GM18502 (cell line): ENCODE measurements around the gene PLCD4.

ENCODE experiments used
- ATAC-seq: cut with Tn5 transposase; IDR thresholded peaks from one replicate; pipeline ENCODE4 v1.9.1; 2021; ENCODE audit warnings: mild to moderate bottlenecking; ENCODE audit not compliant: unreplicated experiment, poor library complexity

The PLCD4 gene

DNA sequence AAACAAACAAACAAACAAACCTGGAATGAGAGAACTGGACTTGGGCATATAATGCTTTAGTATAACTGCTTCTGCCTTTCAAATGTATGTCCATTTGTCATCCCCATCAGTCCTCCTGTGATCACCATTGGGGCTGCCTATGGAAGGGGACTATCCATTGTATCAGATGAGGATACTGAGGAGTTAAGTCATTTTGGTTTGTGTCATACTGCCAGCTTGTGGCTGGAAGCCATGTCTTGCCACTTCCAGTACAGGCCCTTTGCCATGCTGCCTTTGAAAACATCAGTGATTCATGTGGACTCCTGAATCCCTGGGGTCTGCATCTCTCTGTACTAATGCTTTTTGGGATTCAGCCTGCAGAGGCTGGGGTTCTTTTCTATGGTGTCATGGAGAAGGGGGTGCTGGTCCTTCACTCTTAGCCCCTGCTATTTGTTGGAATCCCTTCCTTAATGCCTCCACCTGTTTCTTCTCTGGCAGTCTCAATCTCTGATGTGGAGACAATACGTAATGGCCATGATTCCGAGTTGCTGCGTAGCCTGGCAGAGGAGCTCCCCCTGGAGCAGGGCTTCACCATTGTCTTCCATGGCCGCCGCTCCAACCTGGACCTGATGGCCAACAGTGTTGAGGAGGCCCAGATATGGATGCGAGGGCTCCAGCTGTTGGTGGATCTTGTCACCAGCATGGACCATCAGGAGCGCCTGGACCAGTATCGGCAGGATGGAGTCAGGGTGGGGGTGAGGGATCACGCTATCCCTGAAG is 10.6 kb downstream of the PLCD4 start:
- no peak for ATAC-seq

DNA sequence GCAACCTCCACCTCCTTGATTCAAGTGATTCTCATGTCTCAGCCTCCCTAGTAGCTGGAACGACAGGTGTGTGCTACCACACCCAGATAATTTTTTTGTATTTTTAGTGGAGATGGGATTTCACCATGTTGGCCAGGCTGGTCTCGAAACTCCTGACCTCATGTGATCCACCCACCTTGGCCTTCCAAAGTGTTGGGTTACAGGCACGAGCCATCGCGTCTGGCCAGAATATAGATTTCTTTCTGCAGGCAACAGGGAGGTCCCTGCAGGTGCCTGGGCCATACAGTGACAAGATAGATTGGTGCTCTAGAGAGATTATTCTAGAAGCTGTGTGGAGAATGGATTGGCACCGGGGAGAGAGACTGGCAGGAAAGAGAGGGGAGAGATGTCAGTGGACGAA is 13.3 kb downstream of the PLCD4 start:
- ATAC-seq, result no peak

DNA sequence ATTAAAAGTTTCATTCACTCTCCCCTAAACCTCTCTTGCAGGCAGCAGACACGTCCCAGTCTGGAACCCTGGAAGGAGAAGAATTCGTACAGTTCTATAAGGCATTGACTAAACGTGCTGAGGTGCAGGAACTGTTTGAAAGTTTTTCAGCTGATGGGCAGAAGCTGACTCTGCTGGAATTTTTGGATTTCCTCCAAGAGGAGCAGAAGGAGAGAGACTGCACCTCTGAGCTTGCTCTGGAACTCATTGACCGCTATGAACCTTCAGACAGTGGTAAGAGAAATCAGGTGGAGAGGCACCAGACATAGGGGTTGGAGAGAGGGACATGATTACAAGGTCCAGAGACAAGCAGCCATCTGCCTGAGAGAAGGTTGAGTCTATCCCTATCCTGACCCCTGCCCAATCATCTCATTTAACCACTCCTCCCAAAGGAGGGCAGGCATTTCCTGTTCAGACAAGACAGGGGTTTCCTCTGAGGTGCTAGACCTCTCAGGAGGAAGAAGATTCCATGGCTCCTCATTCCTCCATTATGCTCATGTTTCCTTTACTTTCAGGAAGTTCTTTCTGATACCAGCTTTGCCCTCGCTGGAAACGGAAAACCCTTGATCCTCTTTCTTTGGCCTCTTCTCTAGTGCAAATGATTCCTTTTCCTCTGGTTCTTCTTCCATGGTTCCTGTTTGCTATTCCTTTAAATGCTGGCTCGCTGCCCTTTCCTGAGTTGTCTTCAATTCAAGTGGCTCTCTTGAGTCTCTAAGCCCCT is 15.1 kb downstream of the PLCD4 start:
- no peak for ATAC-seq

DNA sequence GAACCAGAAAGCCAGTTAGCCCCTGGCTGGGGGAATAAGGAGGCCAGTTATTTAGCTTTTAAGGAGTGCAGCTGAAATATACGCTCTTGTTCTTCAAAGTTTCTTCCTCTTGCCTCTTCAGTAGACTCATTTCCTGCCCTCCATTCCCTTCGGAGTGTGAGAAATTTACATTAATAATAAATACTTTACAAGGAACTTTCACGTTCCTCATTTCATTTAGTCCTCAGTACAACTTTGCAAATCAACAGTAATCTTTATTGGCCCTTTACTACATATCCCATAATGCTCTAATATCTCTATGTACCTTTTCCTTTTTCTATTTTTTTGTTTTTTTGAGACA is 15.6 kb downstream of the PLCD4 start:
- ATAC-seq, result no peak

DNA sequence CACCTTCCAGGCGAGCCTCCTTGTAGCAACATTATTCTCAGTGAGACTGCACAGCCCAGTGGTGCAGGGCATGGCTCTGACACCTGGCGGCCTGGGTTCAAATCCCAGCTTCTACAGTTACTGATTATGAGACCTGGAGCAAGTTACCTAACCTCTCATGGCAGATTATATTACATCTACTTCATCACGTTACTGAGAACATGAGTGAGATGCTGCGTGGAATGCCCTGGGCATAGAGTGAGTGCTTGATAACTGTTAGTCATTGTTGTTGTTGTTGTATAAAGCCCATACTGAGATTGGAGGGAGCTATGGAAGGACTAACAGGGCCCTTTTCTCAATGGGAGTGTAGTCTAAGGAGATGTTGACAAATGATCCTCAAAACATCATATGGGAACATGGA is 18.7 kb downstream of the PLCD4 start:
- ATAC-seq, result no peak

DNA sequence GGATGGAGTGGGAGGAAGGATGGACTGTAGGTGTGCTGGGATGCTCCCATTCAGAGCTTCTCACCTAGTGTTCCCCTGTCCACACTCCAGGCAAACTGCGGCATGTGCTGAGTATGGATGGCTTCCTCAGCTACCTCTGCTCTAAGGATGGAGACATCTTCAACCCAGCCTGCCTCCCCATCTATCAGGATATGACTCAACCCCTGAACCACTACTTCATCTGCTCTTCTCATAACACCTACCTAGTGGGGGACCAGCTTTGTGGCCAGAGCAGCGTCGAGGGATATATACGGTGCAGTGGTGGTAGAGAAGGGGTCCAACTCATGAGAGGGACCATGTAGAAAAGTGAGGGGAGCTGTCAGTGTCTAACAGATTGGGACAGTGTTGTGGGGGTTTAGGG is 20.2 kb downstream of the PLCD4 start:
- ATAC-seq, result no peak

DNA sequence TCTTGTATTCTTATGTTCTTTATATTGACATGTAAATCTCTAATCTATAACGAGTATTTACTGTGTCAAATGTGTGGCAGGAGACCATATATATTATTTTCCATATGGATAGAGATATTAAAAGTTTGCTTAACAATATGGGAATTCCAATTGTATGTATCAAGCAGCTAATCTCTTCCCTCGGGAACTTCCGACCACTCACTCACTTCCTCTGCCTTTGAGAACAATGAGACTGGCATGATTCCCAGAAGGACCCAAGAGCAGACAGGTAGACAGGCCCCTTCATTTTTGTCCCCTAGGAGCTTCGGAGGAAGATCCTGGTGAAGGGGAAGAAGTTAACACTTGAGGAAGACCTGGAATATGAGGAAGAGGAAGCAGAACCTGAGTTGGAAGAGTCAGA is 24.1 kb downstream of the PLCD4 start:
- no peak for ATAC-seq

DNA sequence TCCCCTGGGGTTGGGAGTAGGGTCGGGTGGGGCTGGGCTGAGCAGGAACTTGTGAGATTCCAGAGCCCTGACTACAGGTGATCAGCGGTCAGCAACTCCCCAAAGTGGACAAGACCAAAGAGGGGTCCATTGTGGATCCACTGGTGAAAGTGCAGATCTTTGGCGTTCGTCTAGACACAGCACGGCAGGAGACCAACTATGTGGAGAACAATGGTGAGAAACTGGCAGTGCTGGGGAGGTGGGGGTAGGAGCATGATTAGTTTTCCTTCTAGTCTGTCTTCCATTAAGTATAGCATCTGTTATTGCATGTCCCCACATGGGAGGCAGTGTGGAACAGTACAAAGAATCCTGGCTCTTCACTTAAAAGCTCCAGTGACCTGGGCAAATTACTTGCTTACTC is 28.0 kb downstream of the PLCD4 start:
- no peak for ATAC-seq

DNA sequence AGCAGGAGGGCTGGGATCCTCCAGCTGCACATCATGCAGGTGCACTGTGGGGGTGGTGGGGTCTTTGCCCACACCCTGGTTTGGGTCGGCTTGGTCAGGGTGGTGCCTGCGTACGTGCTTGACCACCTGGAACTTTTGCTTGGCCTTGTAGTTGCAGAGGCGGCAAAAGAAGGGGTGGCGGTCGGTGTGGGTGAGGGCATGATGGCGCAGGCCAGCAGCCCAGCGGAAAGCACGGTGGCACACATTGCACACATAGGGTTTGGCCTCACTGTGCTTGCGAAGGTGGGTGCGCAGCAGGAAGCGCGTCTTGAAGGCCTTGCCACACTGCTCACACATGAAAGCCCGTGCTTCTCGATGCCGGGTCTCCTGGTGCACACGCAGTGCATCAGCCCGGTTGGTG is 30.7 kb downstream of the PLCD4 start:
- ATAC-seq, result no peak

DNA sequence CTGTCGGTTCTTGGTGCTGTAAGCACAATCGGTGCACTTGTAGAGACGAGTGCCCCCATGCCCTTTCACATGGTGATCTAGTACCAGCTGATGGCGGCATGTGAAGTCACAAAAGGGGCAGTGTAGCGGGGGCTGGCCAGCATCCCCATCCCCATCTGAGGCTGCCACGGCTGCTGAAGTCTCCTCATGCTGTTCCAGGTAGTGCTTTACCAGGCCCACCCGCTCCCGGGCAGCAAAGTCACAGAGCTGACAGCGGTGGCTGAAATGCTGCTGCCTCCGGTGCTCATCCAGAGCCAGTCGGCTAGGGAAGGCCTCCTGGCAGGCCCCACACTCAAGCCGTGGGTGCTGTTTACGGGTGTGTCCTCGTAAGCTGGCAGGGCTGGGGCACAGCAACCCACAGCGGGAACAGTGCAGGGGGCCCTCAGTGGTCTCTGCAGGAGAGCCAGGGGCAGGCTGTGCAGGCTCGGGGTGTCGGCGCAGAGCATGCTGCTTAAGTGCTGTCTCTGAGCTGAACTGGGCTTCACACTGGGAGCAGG is 34.5 kb downstream of the PLCD4 start:
- ATAC-seq, result no peak

DNA sequence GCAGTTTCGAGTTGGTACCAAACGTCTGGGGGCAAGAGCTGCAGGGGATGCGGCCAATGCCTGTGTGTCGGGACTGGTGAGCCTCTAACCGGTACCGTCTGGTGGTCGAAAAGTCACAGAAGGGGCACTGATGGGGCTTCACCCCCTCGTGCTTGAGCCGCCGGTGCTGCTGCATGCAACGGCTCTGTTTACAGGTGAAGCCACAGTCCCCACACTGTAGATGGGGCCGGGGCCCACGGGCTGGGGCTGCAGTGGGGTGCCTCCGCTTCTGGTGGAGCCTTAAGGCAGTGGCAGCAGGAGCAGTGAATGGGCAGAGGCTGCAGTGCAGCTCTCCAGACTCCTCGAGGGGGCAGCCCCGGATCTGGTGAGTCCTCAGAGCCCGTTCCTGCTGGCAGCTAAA is 35.1 kb downstream of the PLCD4 start:
- no peak for ATAC-seq

DNA sequence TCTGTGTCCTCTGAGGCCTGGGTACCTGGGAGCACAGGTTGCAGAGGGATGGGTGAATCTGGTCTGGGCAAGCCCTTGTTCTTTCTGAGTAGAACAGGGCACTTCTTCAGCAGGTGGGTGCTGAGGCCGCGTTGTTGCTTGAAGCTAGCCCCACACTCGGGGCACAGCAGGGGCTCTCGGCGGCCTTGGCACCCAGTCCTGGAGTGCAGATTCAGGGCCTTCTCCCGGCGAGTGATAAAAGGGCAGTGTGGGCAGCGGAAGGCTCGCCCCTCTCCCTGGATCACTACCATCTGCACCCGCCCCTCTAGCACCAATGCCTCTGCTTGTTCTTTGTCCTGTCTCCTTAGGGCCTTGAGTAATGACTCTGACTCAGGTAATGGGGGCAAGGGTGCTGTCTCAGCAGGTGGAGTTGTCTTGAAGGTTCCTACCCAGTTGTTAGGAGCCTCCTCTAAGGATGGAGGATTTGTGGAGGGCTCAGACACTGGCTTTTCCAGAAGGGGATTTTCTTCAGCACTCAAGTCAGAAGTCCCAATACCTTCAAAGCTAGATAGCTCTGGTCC is 36.1 kb downstream of the PLCD4 start:
- no peak for ATAC-seq

DNA sequence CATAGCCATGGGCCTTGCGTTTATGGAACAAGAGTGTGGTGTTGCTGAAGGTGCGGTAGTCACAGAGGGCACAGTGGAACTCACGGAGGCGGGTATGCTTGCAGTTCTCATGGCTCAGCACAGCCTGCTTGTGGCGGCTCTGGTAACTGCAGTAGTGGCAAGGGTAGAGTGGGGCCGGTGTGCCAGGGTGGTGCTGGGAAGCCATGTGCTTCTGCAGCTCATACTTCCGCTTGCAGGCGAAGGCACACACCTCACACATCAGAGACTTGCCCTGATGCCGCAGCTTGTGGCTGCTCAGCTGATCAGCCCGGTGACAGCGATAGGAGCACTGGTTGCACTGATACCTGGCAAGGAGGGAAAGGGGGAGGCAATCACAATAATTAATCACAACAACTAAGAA is 37.0 kb downstream of the PLCD4 start:
- ATAC-seq, result no peak

DNA sequence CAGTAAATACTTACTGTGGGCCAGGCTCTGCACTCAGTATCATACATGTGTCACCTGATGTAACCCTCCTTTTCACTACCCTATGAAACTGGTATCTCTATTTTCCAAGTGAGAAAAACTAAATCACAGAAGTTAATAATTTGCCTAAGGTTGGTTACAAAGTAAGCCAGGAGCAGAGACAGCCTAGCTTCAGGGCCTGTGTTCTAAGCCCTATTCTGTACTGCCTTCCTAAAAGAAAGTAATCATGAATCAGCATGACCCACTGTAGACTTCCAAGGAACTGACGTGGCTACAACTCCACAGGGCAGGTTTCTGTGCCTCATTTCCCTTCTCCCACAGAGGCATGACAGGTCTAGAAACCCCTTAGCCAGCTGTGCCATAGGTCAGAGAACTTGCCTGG is 37.4 kb downstream of the PLCD4 start:
- no peak for ATAC-seq

DNA sequence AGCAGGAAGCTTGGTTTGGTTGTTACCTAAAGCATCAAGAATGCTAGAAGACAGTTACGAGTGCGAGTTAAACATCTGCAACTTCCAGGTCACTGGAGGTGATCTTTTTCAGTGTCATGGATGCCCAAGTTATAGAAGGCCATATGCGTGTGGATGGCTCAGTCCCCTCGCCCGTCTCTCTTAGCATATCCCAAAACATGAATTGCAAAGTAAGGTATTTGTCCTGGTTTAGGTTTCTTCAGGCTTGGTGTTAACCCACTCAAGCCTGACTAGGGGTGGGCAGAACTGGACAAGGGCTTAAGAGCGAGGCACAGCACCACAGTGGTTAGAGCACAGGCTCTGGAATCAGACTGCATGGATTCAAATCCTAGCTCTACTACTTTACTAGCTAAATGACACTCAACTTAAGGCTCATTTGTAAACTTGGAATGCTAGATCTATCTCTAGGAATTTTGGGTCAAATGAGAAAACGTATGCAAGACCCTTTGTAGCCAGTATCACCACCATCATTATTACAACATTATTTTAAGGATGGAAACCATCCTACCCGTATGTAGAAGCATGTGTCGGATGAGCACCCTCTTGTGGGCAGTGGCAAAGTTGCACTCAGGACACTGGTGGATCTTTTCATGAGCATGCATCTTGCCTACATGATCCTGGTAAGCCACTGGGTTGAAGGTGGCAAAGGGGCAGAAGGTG is 40.5 kb downstream of the PLCD4 start:
- ATAC-seq, result peak; percentile 59

DNA sequence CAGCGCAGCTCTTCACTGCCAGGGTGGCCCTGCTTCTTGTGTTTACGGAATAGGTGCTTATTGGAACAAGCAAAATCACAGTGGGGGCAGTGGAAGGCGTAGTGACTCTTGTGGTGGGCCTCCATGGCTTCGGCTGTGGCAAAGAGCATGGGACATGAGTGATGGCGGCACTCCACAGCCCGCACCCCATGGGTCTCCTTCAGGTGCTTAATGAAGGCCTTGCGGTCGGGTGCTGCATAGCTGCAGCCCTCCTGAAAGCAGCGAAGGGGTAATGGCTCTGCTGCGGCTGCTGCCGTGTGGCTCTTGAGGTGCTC is 41.0 kb downstream of the PLCD4 start:
- ATAC-seq, result no peak

DNA sequence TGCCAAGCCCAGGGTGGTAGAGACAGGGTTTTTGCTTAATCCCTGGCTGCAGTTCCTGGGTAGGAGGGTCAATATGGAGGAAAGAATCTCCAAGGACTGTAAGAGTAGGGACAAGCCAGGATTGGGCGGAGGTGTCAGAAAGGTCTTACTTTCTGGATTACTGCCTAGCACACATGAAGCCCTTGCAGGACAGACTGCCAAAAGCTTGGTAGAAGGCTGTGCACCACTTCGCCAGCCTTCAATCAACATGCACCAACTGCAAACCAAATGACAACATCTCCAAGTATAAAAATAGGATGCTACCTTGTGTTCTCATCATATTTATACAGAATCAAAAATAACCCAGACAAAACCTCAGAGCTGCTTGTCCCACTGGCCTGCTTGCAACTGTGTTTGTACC is 48.1 kb downstream of the PLCD4 start:
- no peak for ATAC-seq

DNA sequence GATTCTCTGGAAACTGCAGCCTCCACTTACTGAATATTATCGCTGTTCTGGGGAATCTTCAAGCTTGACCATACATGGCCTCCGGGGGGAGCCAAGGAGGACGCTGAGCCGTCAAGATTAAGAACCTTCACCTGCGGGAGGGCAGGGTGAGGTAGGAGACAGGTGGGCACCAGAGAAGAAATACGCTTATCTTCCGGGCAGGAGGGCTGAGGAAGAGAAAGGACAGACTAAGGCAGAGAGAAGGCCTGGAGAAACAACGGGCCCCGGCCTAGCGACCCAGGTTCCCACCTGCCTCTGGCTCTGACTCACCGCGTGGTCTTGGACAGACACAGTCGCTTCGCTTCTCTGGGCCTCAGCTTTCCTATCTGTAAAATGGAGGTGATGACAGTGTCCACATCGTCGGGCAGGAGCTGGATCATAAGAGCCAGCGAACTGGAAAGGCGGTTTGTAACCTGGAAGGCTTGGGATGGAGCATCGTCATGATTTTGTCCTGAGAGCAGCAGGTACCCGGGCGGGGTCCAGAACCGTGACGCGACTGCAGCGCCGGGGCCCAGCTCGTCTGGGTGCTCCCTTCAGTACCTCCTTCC is 51.1 kb downstream of the PLCD4 start:
- peak; percentile 51 for ATAC-seq

DNA sequence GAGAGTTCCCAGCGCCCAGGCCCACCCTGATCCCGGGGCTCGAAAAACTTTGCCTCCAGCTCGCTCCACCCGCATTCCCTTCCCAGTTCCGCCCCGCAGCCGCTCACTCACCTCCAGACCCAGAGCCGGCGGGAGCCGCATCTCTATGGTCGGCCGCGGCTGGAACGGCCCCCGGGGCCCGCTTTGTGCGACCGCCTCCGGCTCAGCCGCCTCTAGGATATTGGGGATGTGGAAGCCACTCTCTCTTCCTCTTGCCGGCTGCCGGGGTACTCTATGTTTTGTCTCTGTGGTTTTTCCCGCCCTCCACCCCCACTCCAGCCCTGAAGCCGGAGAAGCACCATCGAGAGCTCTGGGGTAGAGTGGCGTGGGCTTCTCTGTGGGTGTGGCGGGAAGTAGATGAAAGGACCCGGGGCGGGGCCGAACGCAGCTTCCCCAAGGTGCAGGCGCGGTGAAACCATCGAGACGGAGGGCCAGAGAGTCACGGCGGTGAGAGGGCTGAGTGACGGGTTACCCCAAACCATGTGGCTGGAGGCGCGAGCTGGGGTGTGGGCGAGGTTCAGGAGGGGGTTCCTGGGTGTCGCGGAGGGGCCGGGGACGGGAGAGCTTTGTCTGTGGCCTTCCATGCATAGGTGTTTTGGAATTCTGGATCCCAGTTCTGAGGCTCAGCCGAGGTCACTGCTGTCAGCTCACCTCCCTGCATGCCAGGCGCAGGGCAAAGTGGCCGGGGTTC is 51.7 kb downstream of the PLCD4 start, which contains the start of the genes BCS1L and ZNF142:
BCS1L (plus strand) TSS at position 426 of the 730 bp plus-strand sequence. CDS start 1,305 bp downstream, outside the sequence.
ZNF142 (minus strand) TSS at position 366 of the 730 bp plus-strand sequence. CDS start 3,194 bp downstream, outside the sequence.
- ATAC-seq, result peak; percentile 93

DNA sequence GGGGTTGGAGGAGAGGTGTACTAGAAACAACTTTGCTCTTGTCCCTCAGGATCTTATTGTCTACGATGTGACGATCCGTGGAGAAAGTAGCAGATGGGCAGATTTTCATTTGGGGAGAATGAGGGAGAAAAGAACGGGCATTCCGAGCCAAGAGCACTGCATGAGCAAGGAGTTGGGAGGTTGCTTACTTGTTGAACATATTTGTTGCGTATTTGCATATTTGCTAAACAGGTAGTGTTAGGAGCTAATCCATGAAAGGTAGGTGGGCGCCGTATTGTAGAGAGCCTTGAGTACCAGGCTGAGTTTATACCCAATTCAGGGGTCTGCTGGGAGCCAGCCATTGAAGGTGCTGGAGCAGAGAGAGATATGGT is 52.3 kb downstream of the PLCD4 start:
- ATAC-seq, result no peak
